Hippocampal formation (tissue), 2 donors: ENCODE results near the gene ORAI3.
A peak's percentile ranks its signal among the peaks of the same experiment; 100 is the strongest.

Experiments used
- DNase-seq, 2 donors: peaks; one replicate each; lab custom pipeline; 2025; lab: John Stamatoyannopoulos, UW

ORAI3 gene

DNA sequence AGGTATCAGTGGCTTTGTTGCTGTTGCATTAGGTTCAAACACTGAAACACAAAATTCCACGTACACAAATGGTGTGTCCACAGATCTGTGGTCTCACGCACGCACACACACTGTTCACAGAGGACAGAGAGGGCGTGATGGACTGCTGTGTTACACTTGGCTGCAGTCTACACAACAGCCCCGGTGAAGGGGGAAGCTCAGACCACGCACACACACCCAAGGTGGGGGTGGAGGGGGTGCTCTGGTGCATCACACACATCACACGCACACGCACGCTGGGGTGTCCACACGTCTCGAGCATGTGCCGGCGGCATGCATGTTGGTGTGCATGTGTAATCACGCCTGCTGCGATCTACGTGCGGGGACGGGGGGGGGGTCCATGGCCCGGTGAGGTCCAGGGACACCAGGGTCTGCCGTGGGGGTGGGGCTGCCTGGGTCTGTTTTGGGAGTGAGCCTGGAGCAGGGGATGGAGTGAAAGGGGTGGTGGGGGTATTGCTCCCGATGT, 43.5 kb downstream of the ORAI3 start:
- DNase-seq, result no peak

DNA sequence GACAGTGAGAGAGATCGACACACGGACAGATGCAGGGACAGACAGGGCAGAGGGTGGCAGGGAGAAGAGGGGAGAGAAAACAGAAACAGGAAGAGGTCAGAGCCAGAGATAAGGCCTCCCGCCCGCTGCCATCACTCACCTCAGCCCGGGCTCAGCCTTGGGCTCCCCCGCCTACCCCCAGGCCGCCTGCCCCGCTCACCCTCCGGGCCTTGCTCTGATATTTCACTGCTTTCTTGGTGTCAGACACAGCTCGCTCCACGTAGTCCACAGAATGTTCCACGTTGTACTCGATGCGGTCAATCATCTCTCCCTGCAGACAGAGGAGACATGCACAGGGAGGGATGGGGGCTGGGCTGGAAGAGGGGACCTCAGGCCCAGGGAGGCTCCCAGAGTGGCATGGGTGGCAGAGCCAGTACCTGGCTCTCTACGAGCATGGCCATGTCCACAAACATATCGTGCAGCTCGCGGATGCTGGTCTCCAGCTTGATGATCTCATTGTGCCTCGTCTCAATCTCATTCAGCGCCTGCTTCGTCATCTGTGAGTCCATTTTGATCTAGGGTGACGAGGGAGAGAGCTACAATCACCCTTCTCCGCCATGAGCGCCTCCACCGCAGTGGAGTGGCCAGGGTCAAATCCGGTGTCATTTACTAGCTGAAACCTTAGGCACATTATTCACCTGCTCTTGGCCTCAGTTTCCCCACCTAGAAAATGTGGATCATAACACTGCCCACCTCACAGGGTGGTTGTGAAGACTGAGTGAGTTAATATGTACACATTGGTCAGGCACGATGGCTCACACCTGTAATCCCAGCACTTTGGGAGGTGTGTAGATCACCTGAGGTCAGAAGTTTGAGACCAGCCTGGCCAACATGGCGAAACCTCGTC, 44.3 kb downstream of the ORAI3 start:
- no peak for DNase-seq

- no peak for DNase-seq
These were observed 47.1 kb downstream of the ORAI3 start for GRCh38 chr16:30995927-30996323.

DNA sequence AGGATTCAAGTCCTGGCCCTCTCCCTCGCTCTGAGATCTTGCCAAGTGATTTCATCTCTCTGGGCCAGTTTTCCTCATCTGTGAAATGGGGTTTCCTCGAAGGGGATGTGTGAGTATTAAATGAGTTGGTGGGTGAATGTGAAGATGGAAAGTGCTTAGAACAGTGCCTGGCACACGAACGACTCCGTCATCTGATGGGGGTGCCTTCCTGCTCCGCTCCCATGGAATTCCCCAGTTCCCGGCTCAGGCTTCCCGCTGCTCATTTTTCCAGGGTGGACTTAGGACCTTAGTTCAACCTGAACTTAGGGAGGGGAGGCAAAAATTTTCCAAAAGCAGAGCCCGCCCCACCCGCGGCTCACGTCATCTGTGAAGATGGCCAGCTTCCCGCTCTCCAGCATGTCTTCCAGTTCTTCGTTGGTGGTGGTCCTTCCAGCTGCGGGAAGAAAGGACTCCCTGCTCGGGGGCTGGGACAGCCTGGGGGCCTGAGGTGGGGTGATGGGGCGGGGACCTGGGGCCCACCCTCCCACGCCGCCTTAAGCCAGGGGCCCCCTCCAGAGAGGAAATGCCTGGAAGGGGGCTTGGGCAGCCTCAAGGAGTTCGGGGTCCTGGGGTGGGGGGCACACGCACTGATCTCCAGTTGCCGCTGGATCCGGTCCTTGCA, 47.6 kb downstream of the ORAI3 start:
- no peak for DNase-seq

DNA sequence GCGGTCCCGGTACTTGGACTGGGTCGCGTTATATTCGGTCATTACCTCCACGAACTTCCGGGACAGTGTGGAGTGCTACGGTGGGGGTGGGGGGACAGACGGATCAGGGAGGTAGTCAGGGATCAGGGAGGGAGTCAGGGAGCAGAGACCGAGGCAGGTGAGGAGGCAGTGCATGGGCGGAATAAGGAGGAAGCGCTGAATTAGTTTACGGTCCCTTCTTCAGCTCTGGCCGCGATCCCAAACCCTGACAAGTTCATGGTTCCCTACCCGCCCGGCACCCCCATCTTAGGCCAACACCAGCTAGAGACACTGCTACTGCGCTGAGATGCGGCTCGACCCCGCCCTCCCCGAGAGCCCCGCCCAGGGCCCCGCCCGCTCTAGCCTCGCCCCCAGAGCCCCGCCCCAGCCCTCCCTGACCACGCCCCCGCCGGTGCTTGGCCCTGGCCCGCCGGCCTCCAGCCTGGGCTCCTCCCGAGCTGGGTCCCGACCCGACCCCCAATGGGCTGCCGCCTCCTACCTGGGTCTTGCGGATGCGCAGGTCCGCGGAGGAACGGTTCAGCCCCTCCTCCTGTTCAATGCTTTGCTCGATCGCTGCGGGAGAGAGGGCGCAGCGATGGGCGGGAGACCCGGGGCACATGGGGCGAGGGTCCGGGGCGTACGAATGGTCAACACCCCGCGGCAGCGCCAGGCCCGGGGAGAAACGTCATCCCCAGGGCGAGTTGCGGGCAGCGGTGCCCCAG, 48.3 kb downstream of the ORAI3 start:
- DNase-seq, result peak in 1 of 2 donors; percentile 14

- no peak for DNase-seq
These were observed 49.1 kb downstream of the ORAI3 start for GRCh38 chr16:30997725-30998711.

DNA sequence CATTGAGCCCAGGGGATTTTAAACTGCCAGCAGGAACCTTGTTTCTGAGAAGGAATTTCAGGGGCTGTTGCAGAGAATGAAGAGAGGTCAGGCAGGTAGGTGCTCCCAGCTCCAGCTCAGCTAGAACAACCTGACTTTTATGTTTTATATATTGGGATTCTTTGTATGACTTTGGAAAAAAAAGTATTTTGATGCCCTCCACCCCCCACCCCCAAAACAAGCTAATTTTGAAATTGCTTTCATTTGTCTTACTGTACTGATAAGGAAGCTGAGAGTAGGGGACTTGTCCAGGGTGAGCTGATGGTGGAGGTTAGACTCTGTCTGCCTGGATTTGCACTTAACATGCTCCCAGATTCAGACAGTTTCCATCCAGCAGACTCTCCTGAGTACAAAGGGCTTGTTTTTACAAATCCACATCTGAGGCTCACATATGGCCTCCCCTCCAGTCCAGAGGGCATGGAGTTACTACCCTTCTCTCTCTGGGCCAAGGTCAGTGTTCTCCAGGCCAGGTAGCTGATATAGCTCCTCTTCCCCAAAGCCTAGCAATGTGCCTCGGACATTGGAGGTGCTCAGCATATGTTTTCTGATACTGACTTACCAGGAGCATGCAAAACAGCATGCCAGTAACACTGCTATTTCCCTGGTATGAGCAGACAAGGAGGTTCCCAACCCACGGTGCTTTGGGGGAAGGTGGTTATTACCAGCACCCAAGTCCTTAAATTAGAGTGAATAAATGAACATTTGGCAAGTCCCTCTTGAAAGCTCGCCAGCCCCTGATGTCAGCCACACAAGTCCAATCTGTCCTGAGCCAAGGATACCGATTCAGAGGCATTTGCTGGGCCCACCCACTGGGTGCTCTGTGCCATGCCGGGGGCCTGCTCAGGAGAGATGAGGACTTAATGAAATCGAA, 50.2 kb downstream of the ORAI3 start:
- no peak for DNase-seq

DNA sequence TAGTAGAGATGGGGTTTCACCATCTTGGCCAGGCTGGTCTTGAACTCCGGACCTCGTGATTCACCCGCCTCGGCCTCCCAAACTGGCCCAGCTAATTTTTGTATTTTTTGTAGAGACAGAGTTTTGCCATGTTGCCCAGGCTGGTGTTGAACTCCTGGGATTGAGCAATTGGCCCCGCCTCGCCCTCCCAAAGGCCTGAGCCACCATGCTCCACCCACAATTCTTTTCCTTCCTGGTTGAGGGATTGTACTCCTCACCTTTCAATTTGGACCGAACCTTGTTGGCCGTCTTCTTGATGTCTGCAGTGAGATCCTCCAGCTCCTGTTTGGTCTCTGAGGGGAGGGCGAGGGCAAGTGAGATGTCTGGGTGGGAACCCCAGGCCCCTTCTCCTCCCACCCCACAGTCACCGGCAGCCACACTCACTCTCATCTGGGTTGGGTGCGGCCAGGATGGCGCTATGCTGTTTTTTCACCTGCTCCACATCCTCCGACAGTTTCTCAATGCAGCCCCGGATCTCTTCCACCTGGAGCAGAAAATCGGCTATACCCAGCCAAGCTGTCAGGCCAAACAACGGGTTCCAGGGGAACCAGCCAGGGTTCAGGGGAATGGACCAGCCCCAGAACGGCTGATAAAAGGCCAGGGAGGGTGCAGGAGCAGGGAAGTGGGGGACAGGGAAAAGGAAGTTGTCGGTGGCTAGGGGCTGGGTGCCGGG, 52.0 kb downstream of the ORAI3 start:
- DNase-seq, result no peak

DNA sequence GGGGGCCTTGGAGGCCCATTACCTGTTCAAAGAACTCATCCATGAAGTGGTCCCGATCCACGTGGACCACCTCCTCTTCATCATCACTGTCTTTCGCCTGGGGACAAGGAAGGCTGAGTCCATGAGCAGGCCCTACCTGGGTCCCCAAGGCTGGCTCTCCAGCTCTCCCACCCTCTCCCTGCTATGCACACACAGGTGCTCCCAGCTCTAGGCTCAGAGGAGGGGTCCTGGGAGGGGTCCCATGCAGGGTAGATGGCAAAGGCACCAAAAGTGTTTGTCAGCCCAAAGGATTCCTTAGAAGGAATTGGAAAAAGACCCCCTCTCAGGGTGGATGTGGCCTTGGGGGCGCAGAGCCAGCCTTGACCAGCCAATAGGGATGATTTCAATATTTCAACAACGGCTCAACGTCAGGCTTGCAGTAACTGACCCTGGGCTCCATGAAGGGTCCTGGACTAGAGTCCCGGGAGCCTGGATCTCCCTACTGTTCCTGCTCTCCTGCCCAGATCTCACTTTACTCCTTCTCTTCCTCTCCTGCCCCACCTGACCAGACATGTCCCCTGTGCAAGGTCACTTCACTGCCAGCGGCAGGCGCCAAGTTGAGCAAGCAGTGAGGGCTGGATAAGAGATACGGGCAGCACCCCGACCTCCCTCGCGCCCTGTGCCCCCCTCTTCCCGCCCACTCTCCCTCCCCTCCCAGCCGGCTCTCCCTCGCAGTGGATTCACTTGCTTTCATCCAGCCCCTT, 52.8 kb downstream of the ORAI3 start:
- DNase-seq, result no peak

- no peak for DNase-seq
These were observed 53.4 kb downstream of the ORAI3 start for GRCh38 chr16:31002250-31002700.

DNA sequence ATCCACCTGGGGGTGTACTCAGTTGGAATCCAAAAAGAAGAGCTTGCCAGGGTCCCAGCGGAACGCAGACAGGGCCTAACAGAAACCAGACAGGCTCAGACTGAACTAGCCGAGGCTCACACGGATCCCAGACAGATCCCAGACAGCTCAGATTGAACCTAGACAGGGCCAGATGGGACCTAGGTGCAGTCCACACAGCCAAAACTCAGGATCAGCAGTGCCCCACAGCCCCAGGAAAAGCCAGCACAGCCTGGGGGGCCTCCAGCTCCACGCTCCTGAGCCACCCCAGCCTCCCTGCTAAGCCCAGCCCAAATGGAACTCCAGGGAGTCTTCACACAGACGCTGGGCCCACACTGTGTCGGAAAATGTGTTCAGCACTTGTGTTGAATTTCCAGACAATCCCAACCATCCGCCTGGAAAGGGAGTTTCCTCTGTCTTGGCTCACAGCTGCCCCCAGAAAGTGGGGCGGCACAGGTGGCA, 54.0 kb downstream of the ORAI3 start:
- DNase-seq, result no peak

DNA sequence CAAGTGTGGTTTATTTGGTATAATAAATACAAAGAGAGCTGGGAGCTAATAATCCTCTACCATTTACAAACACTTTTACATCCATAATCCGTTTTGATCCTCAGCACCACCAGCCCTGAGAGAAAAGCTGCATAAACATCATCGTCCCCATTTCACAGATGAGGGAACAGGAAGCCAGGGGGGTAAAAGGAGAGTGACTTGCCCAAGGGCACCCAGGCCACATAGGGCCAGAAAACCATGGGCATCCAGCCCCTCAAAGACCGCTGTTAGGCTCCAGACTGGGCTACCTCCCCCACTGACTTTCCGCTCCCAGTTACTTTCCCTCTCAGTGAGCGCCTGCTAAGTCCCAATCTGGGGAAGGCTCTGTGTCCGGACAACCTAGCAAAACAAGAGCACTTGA, 54.9 kb downstream of the ORAI3 start:
- DNase-seq, result no peak
